Measurements from ENCODE around the gene TPRA1. TPM values are rescaled to one million over a fixed set of nuclear protein-coding genes. Genes with fewer than 3 reads are reported as not detected.

The TPRA1 gene
- total RNA-seq, 1 experiment from 2014 or later, result 24.2 TPM

DNA sequence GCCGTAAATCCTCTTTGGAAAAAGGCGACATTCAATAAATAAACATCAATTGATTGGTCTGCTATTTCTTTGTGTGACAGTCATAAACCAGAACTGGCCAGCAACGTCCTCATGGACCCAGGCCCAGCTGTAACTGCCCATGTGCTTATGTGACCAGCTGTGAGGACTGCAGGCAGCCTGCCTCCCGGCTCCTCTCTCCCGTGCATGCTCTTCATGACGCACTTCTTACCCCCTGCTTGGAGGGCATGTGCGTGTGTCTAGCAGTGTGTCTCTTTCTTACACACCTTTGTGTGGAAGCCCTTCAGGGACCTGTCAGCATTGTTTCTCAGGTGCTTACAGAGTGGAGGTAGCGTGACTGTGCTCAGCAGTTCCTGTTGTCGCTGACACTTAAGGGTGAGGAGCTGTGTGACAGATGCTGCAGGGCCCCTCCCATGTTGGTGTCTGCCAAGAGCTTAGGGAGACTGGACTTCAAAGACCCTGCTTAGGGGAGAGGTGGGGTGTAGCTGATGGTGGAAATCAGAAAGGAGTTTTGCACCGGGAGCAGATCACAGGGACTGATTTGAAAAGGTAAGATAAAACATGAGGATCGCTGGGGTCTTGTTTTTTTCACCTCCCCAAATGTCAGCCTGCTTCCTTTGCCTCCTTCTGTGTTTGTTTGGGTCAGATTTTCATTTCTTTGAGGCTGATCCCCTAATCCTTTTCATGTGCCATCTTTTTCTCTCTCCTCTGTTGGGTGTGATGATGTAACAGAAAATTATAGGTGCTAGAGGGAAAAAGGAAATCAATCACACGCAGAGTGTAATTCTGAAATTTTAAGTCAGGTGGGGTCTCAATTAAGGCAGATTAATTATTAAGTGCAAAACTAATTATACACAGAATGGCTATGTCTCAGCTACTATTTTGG, 40.5 kb upstream of the TPRA1 start:
- Mint-ChIP-seq H3K4me1 (peaks cover 31% of the 10 kb centered on the region), H3K27me3 (ENCODE audit: low read depth) (peaks cover 44% of the 10 kb centered on the region), H3K36me3 (no peaks in the 10 kb centered on the region), H3K27ac (no peak overlapping the region), H3K4me3 (no peak overlapping the region), H3K9me3 (0 out of 2 replicates have a peak, but pooled peaks cover 4% of the 10 kb centered on the region)
- DNase-seq (ENCODE audit: low spot score) (no peak), ATAC-seq (no peak)
- ChIA-PET CTCF (interaction anchor here (1.3 kb wide), 1 partner anchor 56 kb away, joined by 4 read pairs; no protein-coding TSS in a partner anchor), POLR2A (no interaction called here)
- TF ChIP-seq ELF4 (CRISPR knock-in tag; IDR thresholded peaks at IDR 0.05; ENCODE audit: low read depth) (no peak), PRRX2 (CRISPR knock-in tag; IDR thresholded peaks at IDR 0.05) (no peak)

DNA sequence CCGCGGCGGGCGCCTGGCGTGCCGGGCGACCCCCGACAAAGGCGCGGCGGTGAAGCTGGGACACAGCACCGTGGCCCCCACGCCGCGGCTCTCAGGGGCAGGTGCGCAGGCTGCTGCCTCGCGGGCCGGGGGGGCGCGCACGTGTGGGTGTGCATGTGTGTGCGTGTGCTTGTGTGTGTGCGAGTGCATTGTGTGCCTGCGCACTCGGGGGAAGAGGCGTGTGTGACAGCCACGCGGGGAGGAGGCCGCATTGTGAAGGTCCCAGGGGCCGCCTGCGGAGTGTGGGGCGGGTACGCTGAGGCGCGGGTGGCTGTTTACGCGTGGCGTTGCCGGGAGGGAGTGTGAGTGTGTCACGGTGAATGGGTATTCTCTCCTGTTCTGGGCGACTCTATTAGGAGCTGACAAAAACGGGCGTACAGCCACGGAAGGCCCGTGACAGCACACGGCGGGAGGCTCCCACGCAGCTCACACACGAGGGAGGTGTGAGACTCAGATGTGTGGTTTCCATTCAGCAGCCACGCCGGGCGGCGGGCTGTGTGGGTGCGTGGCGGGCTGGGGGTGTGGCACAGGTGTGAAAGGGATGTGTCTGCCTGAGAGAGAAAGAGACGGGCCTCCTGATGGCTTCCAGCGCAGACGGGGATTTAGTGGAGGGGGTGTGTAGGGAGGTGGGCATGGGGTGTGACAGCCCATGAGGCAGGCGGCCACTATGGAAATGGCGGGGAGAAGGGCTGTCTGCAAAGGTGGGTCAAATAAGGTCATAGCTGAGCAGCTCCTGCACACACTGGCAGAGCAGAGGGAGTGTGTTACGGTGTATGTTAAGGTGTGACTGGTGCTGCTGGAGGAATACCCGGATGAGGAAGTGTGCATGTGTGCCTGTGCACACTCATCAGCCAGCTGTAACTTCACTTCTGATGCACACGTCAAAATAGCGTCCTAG, 39.2 kb upstream of the TPRA1 start:
- CTCF ChIA-PET, result no interaction called here
- H3K27me3 Mint-ChIP-seq (ENCODE audit: low read depth), result peaks cover 50% of the 10 kb centered on the region
- peaks cover 31% of the 10 kb centered on the region for H3K4me1 Mint-ChIP-seq
- no peaks in the 10 kb centered on the region for H3K36me3 Mint-ChIP-seq
- ATAC-seq (no peak), DNase-seq (ENCODE audit: low spot score) (no peak)
- no peak overlapping the region for H3K27ac Mint-ChIP-seq
- peak overlapping the region; percentile 70 for H3K4me3 Mint-ChIP-seq
- H3K9me3 Mint-ChIP-seq, result 0 out of 2 replicates have a peak, but pooled peaks cover 4% of the 10 kb centered on the region
- POLR2A ChIA-PET, result no interaction called here
- TF ChIP-seq, protein P1, sequence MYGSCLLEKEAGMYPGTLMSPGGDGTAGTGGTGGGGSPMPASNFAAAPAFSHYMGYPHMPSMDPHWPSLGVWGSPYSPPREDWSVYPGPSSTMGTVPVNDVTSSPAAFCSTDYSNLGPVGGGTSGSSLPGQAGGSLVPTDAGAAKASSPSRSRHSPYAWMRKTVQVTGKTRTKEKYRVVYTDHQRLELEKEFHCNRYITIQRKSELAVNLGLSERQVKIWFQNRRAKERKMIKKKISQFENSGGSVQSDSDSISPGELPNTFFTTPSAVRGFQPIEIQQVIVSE (CRISPR knock-in tag; IDR thresholded peaks at IDR 0.05; ENCODE audit: borderline replicate concordance), result no peak
- TF ChIP-seq, protein P2, sequence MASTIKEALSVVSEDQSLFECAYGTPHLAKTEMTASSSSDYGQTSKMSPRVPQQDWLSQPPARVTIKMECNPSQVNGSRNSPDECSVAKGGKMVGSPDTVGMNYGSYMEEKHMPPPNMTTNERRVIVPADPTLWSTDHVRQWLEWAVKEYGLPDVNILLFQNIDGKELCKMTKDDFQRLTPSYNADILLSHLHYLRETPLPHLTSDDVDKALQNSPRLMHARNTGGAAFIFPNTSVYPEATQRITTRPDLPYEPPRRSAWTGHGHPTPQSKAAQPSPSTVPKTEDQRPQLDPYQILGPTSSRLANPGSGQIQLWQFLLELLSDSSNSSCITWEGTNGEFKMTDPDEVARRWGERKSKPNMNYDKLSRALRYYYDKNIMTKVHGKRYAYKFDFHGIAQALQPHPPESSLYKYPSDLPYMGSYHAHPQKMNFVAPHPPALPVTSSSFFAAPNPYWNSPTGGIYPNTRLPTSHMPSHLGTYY (CRISPR knock-in tag; IDR thresholded peaks at IDR 0.05), result no peak
- TF ChIP-seq, protein P3, sequence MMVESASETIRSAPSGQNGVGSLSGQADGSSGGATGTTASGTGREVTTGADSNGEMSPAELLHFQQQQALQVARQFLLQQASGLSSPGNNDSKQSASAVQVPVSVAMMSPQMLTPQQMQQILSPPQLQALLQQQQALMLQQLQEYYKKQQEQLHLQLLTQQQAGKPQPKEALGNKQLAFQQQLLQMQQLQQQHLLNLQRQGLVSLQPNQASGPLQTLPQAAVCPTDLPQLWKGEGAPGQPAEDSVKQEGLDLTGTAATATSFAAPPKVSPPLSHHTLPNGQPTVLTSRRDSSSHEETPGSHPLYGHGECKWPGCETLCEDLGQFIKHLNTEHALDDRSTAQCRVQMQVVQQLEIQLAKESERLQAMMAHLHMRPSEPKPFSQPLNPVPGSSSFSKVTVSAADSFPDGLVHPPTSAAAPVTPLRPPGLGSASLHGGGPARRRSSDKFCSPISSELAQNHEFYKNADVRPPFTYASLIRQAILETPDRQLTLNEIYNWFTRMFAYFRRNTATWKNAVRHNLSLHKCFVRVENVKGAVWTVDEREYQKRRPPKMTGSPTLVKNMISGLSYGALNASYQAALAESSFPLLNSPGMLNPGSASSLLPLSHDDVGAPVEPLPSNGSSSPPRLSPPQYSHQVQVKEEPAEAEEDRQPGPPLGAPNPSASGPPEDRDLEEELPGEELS (CRISPR knock-in tag; IDR thresholded peaks at IDR 0.05), result 0 out of 2 replicates have a peak, but pooled peaks have one; percentile 28
- TF ChIP-seq SMAD4 (CRISPR knock-in tag; IDR thresholded peaks at IDR 0.05) (no peak), SP1 (CRISPR knock-in tag; conservative IDR thresholded peaks at IDR 0.05) (no peak), GABPB1 (CRISPR knock-in tag; IDR thresholded peaks at IDR 0.05) (no peak), ZNF232 (CRISPR knock-in tag; IDR thresholded peaks at IDR 0.05) (no peak), TCF7 (CRISPR knock-in tag; IDR thresholded peaks at IDR 0.05; ENCODE audit: low read depth) (0 out of 2 replicates have a peak, but pooled peaks have one; percentile 52), GTF2I (CRISPR knock-in tag; conservative IDR thresholded peaks at IDR 0.05) (no peak), NFE2L1 (CRISPR knock-in tag; IDR thresholded peaks at IDR 0.05) (no peak), JUN (CRISPR knock-in tag; IDR thresholded peaks at IDR 0.05) (no peak), ZNF396 (CRISPR knock-in tag; IDR thresholded peaks at IDR 0.05; ENCODE audit: borderline replicate concordance) (no peak)
- TF ChIP-seq, protein P4, sequence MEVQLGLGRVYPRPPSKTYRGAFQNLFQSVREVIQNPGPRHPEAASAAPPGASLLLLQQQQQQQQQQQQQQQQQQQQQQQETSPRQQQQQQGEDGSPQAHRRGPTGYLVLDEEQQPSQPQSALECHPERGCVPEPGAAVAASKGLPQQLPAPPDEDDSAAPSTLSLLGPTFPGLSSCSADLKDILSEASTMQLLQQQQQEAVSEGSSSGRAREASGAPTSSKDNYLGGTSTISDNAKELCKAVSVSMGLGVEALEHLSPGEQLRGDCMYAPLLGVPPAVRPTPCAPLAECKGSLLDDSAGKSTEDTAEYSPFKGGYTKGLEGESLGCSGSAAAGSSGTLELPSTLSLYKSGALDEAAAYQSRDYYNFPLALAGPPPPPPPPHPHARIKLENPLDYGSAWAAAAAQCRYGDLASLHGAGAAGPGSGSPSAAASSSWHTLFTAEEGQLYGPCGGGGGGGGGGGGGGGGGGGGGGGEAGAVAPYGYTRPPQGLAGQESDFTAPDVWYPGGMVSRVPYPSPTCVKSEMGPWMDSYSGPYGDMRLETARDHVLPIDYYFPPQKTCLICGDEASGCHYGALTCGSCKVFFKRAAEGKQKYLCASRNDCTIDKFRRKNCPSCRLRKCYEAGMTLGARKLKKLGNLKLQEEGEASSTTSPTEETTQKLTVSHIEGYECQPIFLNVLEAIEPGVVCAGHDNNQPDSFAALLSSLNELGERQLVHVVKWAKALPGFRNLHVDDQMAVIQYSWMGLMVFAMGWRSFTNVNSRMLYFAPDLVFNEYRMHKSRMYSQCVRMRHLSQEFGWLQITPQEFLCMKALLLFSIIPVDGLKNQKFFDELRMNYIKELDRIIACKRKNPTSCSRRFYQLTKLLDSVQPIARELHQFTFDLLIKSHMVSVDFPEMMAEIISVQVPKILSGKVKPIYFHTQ (CRISPR knock-in tag; IDR thresholded peaks at IDR 0.05), result no peak
- TF ChIP-seq, protein P5, sequence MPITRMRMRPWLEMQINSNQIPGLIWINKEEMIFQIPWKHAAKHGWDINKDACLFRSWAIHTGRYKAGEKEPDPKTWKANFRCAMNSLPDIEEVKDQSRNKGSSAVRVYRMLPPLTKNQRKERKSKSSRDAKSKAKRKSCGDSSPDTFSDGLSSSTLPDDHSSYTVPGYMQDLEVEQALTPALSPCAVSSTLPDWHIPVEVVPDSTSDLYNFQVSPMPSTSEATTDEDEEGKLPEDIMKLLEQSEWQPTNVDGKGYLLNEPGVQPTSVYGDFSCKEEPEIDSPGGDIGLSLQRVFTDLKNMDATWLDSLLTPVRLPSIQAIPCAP (CRISPR knock-in tag; IDR thresholded peaks at IDR 0.05), result no peak
- TF ChIP-seq, protein P6, sequence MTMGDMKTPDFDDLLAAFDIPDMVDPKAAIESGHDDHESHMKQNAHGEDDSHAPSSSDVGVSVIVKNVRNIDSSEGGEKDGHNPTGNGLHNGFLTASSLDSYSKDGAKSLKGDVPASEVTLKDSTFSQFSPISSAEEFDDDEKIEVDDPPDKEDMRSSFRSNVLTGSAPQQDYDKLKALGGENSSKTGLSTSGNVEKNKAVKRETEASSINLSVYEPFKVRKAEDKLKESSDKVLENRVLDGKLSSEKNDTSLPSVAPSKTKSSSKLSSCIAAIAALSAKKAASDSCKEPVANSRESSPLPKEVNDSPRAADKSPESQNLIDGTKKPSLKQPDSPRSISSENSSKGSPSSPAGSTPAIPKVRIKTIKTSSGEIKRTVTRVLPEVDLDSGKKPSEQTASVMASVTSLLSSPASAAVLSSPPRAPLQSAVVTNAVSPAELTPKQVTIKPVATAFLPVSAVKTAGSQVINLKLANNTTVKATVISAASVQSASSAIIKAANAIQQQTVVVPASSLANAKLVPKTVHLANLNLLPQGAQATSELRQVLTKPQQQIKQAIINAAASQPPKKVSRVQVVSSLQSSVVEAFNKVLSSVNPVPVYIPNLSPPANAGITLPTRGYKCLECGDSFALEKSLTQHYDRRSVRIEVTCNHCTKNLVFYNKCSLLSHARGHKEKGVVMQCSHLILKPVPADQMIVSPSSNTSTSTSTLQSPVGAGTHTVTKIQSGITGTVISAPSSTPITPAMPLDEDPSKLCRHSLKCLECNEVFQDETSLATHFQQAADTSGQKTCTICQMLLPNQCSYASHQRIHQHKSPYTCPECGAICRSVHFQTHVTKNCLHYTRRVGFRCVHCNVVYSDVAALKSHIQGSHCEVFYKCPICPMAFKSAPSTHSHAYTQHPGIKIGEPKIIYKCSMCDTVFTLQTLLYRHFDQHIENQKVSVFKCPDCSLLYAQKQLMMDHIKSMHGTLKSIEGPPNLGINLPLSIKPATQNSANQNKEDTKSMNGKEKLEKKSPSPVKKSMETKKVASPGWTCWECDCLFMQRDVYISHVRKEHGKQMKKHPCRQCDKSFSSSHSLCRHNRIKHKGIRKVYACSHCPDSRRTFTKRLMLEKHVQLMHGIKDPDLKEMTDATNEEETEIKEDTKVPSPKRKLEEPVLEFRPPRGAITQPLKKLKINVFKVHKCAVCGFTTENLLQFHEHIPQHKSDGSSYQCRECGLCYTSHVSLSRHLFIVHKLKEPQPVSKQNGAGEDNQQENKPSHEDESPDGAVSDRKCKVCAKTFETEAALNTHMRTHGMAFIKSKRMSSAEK (CRISPR knock-in tag; IDR thresholded peaks at IDR 0.05; ENCODE audit: borderline replicate concordance), result no peak
- TF ChIP-seq, protein P7, sequence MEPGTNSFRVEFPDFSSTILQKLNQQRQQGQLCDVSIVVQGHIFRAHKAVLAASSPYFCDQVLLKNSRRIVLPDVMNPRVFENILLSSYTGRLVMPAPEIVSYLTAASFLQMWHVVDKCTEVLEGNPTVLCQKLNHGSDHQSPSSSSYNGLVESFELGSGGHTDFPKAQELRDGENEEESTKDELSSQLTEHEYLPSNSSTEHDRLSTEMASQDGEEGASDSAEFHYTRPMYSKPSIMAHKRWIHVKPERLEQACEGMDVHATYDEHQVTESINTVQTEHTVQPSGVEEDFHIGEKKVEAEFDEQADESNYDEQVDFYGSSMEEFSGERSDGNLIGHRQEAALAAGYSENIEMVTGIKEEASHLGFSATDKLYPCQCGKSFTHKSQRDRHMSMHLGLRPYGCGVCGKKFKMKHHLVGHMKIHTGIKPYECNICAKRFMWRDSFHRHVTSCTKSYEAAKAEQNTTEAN (CRISPR knock-in tag; IDR thresholded peaks at IDR 0.05), result peak; percentile 60
